Activated CD4-positive, alpha-beta T cell treated with anti-CD3 and anti-CD28 coated beads for 36 hours (primary cell): Measurements from ENCODE around the gene APCS. TPM values are rescaled to one million over a fixed set of nuclear protein-coding genes. Genes with fewer than 3 reads are reported as not detected.

Experiments used
- ATAC-seq: fragments of 200-7000 bp; cut with Tn5 transposase; one replicate; pipeline ENCODE4 v1.10.0; 2021; ENCODE audit warnings: mild to moderate bottlenecking, moderate library complexity
- CTCF ChIA-PET: fragments of 350-600 bp; sonication (Branson Sonifier 250); formaldehyde crosslinking; loops from one replicate; lab custom pipeline; 2021; ENCODE audit warnings: antibody characterized with exemption; lab: Charles Lee
- POLR2A ChIA-PET: fragments of 350-600 bp; sonication (Branson Sonifier 250); formaldehyde crosslinking; loops from one replicate; lab custom pipeline; 2021; ENCODE audit warnings: antibody characterized with exemption, inconsistent platforms; lab: Charles Lee
- DNase-seq: peaks from one replicate; pipeline ENCODE4 v3.0.0-alpha.2; 2020
- H3K27ac Mint-ChIP-seq: one replicate; pipeline ENCODE4 v1.8.0; 2021; ENCODE audit warnings: mixed read lengths
- H3K27me3 Mint-ChIP-seq: one replicate; pipeline ENCODE4 v1.8.0; 2021; ENCODE audit warnings: mixed read lengths
- H3K36me3 Mint-ChIP-seq: one replicate; pipeline ENCODE4 v1.8.0; 2021; ENCODE audit warnings: low read depth, mixed read lengths
- H3K4me1 Mint-ChIP-seq: one replicate; pipeline ENCODE4 v1.8.0; 2021; ENCODE audit warnings: mixed read lengths
- H3K4me3 Mint-ChIP-seq: one replicate; pipeline ENCODE4 v1.8.0; 2021; ENCODE audit warnings: mild to moderate bottlenecking, moderate library complexity, mixed read lengths
- H3K9me3 Mint-ChIP-seq: one replicate; pipeline ENCODE4 v1.8.0; 2021; ENCODE audit warnings: low read depth, mixed read lengths
- intact Hi-C, 2 experiments: fragments of 100-400 bp; cut with DNase I in 1 of 2; cut with micrococcal nuclease in 1 of 2; formaldehyde crosslinking; loops; one replicate each; pipeline versions ENCODE4 v1.14.2 to v1.15.1; 2022 to 2024; cut with DNase I, micrococcal nuclease
- total RNA-seq, 2 experiments: library from RNA; stranded (reverse); gene quantifications; one replicate each; pipeline ENCODE4 v1.2.3, GENCODE V29; 2021

Gene APCS, protein sequence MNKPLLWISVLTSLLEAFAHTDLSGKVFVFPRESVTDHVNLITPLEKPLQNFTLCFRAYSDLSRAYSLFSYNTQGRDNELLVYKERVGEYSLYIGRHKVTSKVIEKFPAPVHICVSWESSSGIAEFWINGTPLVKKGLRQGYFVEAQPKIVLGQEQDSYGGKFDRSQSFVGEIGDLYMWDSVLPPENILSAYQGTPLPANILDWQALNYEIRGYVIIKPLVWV
- not detected for total RNA-seq

DNA sequence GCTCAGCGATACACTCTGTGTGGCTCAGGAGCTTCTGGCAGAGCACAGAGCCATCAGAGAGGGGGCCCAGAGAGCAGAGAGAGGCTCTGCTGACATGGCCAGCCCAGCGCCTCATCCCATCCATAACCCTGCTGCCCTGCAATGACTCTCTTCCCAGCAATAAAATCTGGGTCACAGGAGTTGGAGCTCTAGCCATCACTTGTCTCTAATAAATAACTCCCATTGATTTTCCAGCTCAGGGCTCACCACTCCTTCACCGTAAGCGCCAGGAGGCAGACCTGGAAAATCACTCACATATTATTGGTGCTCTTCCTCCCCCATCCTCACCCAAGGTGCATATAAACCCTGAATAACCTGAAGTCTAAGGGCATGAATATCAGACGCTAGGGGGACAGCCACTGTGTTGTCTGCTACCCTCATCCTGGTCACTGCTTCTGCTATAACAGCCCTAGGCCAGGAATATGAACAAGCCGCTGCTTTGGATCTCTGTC, at the start of gene APCS:
TSS of gene APCS (plus strand) at position 366 of the 491 bp plus-strand sequence. CDS start at position 462, 96 bp downstream.
- Mint-ChIP-seq H3K4me1 (no peaks in the 10 kb centered on the region), H3K9me3 (no peaks in the 10 kb centered on the region), H3K27me3 (peaks cover 20% of the 10 kb centered on the region), H3K36me3 (no peaks in the 10 kb centered on the region), H3K27ac (no peak within 1 kb of the TSS), H3K4me3 (no peak within 1 kb of the TSS)
- CTCF ChIA-PET = no interaction called here
- DNase-seq (no peak), ATAC-seq (no peak)
- intact Hi-C loops = no loop called here
- POLR2A ChIA-PET = no interaction called here

DNA sequence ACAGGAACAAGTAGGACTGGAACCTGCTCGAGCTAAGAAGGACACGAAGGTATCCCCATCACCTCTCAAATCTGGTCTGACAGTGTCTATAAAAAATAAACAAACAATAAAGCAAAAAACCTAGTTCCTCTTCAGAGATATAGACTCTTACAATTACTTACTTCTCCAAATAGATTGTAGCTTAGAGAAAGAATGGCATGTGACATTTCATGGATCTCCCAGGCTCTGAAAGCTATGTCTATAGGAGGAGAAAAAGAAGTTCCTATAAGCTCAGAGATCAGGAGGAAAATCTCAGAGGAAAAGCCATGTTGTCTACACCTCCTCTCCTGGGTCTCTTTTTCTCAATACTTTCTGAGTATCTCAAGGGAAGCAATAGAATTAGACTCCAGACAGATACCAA, 39.5 kb upstream of the APCS start:
- ChIA-PET POLR2A (no interaction called here), CTCF (no interaction called here)
- H3K27me3 Mint-ChIP-seq = peaks cover 13% of the 10 kb centered on the region
- H3K9me3 Mint-ChIP-seq = peaks cover 2% of the 10 kb centered on the region
- no peak overlapping the region for H3K27ac Mint-ChIP-seq
- DNase-seq (no peak), ATAC-seq (no peak)
- intact Hi-C loops = no loop called here
- no peak overlapping the region for H3K4me3 Mint-ChIP-seq
- H3K4me1 Mint-ChIP-seq = no peaks in the 10 kb centered on the region
- H3K36me3 Mint-ChIP-seq = no peaks in the 10 kb centered on the region

DNA sequence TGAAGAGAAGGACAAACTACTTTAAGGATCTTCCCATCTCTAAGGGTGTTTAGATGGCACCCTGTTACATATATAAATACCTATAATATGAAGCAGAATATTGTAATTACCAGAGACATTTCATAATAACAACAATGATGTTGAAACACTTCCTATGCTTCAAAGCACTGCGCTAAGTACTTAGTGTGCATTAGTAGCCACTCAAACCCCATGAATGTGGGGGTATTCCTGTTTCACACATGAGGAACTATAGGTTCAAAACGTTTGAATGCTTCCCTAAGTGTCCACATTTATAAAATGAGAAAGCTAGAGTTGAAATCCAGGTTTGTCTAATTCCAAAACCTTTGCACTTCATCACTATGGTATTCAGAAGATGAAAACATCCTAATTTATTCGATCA, 33.4 kb upstream of the APCS start:
- no peak for ATAC-seq
- intact Hi-C loops = no loop called here
- no peaks in the 10 kb centered on the region for H3K9me3 Mint-ChIP-seq
- ChIA-PET CTCF (no interaction called here), POLR2A (no interaction called here)
- H3K36me3 Mint-ChIP-seq = no peaks in the 10 kb centered on the region
- no peak overlapping the region for H3K27ac Mint-ChIP-seq
- H3K4me1 Mint-ChIP-seq = no peaks in the 10 kb centered on the region
- DNase-seq = no peak
- H3K4me3 Mint-ChIP-seq = no peak overlapping the region
- peaks cover 16% of the 10 kb centered on the region for H3K27me3 Mint-ChIP-seq

DNA sequence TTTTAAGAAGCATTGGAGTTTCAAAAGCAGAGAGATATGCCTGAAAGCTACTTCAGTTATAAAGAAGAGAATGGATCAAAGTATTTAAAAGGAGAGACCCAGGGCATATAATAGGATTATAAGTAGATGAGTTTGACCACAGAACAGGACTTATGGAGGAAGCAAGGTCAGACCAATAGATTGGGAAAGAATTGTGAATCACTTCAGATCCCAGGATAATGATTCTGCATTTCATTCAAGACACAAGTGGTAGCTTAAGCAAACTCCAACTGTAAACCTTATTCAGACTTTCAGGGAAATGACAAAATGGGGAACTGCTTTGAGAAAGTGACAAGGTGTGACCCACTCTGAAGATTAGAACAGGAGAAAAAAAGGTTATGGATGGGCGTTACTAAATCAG, 32.9 kb upstream of the APCS start:
- no peaks in the 10 kb centered on the region for H3K9me3 Mint-ChIP-seq
- H3K27me3 Mint-ChIP-seq = peaks cover 16% of the 10 kb centered on the region
- no peak overlapping the region for H3K4me3 Mint-ChIP-seq
- ChIA-PET POLR2A (no interaction called here), CTCF (no interaction called here)
- intact Hi-C loops = no loop called here
- ATAC-seq (no peak), DNase-seq (no peak)
- H3K4me1 Mint-ChIP-seq = no peaks in the 10 kb centered on the region
- H3K36me3 Mint-ChIP-seq = no peaks in the 10 kb centered on the region
- no peak overlapping the region for H3K27ac Mint-ChIP-seq

DNA sequence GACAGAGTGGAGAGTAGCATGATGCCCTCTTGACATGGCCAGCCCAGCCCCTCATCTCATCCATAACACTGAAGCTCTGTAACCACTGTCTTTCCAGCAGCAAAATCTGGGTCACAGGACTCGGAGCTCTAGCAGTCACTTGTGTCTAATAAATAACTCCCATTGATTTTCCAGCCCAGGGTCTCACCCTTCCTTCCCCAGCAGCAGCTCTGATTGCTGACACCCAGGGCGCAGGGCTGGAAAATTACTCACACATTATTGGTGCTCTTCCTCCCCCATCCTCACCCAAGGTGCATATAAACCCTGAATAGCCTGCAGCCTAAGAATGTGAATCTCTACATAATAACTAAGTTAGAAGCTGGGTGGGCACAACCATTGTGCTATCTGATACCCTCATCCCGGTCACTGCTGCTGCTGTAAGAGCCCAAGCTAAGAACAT, 30.7 kb upstream of the APCS start:
- ATAC-seq (no peak), DNase-seq (no peak)
- ChIA-PET POLR2A (no interaction called here), CTCF (no interaction called here)
- no peak overlapping the region for H3K4me3 Mint-ChIP-seq
- H3K27me3 Mint-ChIP-seq = peaks cover 8% of the 10 kb centered on the region
- no peaks in the 10 kb centered on the region for H3K4me1 Mint-ChIP-seq
- H3K36me3 Mint-ChIP-seq = no peaks in the 10 kb centered on the region
- H3K9me3 Mint-ChIP-seq = no peaks in the 10 kb centered on the region
- no peak overlapping the region for H3K27ac Mint-ChIP-seq
- intact Hi-C loops = no loop called here

DNA sequence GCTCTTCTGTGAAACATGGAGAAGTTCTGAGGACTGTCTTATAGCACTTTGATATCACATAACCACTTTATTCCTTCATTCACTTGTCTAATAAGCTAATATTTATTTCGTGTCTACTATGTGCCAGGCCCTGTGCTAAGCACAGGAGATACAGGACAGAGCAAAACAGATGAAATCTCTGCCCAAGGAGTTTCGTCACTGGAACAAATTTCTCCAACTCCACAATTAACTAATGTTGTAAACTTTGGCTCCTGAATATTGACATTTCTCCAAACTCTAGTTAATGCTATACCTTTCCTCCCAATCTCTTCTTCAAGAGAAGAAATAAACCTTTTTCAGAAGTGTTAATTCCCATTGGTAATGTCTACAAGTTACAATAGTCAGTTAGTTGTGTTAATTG, 27.0 kb upstream of the APCS start:
- intact Hi-C loops = no loop called here
- Mint-ChIP-seq H3K4me1 (no peaks in the 10 kb centered on the region), H3K27ac (no peak overlapping the region), H3K4me3 (no peak overlapping the region), H3K27me3 (peaks cover 2% of the 10 kb centered on the region), H3K36me3 (no peaks in the 10 kb centered on the region), H3K9me3 (no peaks in the 10 kb centered on the region)
- CTCF ChIA-PET = no interaction called here
- no peak for DNase-seq
- ATAC-seq = no peak
- POLR2A ChIA-PET = no interaction called here

DNA sequence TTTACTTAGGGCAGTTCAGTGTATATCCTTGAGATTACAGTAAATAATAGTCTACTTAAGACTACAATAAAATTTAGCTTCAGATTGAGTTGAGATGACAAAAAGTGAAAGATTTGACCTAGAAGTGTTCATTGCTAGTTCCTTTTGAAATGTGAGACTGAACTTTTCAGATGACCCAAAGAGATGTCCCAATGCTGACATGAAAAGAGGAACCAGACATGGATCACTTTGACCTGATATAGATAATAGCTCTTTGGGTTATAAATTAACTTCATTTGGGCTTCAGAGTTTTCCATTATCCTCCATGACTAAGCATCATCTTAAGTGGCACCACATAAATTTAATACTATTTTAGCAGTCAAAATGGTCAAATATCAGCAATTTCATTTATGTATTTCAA, 26.1 kb upstream of the APCS start:
- Mint-ChIP-seq H3K4me1 (no peaks in the 10 kb centered on the region), H3K9me3 (no peaks in the 10 kb centered on the region), H3K27ac (no peak overlapping the region), H3K4me3 (no peak overlapping the region), H3K36me3 (no peaks in the 10 kb centered on the region), H3K27me3 (peaks cover 6% of the 10 kb centered on the region)
- intact Hi-C loops = no loop called here
- POLR2A ChIA-PET = no interaction called here
- no peak for DNase-seq
- ATAC-seq = no peak
- CTCF ChIA-PET = no interaction called here

DNA sequence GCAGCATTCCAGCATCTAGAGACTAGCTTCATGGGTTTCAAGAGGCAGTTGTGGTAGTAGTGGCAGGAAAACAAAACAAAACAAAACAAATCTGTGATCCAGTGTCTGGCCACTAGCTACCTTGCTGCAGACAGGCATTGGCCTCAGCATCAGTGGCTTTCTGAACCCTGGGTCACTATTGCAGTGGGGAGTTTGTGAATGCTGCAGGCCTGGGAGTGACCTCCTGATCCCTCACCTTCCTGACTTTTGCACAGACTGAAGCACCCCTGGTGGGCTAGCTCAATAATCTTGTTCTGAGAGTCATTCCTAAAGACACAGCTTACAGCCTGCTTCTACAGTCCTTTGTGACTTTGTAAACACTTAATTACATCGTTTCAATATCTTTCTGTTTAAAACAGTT, 24.9 kb upstream of the APCS start:
- ATAC-seq = no peak
- POLR2A ChIA-PET = no interaction called here
- peaks cover 6% of the 10 kb centered on the region for H3K27me3 Mint-ChIP-seq

DNA sequence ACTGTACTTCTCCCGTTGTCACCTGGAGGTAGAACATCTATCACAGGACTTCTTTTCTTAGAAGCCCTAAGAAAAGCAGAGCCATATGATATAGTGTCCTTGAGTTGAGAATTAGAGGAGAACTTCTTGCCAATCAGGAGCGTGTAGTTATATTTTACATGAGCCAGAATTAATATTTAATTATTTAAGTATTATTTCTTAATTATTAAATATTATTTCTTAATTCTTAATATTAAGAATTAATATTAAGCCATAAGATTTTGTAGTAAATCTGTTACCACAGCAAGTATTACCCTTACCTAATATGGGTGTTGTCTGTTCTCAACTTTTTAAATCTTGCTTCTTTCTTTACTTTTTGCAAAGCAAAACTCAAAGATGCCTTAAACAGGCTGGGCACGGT, 10.2 kb upstream of the APCS start:
- peaks cover 22% of the 10 kb centered on the region for H3K27me3 Mint-ChIP-seq
- no peak for ATAC-seq
- no peak for DNase-seq
- H3K27ac Mint-ChIP-seq = no peak overlapping the region
- H3K36me3 Mint-ChIP-seq = no peaks in the 10 kb centered on the region
- intact Hi-C loops = no loop called here
- H3K4me1 Mint-ChIP-seq = no peaks in the 10 kb centered on the region
- POLR2A ChIA-PET = no interaction called here
- CTCF ChIA-PET = no interaction called here
- no peak overlapping the region for H3K4me3 Mint-ChIP-seq
- no peaks in the 10 kb centered on the region for H3K9me3 Mint-ChIP-seq

More for the DNA sequence above, 24.9 kb upstream of the APCS start:
- Mint-ChIP-seq H3K9me3 (no peaks in the 10 kb centered on the region), H3K36me3 (no peaks in the 10 kb centered on the region), H3K4me3 (no peak overlapping the region), H3K4me1 (no peaks in the 10 kb centered on the region), H3K27ac (no peak overlapping the region)
- intact Hi-C loops = no loop called here
- CTCF ChIA-PET = no interaction called here
- DNase-seq = no peak

DNA sequence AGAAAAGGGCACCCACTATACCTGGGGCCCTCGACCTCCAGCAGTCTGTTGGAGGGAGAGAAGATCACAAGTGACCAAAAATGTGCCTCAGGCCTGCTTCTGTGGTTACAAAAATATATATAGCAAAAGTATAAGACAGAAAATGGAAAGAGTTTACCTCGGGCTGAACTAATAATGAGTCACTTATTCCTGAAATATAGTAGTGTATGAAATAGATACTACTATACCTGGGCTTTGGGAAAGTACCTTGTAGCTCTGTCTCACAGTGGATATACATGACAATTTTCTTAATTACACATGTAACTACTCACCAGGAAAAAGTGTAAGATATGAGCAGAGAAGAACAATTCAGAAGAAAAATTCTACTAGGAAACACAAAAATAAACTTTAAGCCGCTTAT, 7.3 kb upstream of the APCS start:
- H3K4me1 Mint-ChIP-seq = no peaks in the 10 kb centered on the region
- intact Hi-C loops = no loop called here
- ChIA-PET POLR2A (no interaction called here), CTCF (interaction anchor here (1.5 kb wide), 1 partner anchor 16 kb away, joined by 3 read pairs; no protein-coding TSS in a partner anchor)
- no peak overlapping the region for H3K27ac Mint-ChIP-seq
- no peaks in the 10 kb centered on the region for H3K9me3 Mint-ChIP-seq
- peaks cover 23% of the 10 kb centered on the region for H3K27me3 Mint-ChIP-seq
- no peak overlapping the region for H3K4me3 Mint-ChIP-seq
- no peaks in the 10 kb centered on the region for H3K36me3 Mint-ChIP-seq
- no peak for ATAC-seq
- DNase-seq = no peak

DNA sequence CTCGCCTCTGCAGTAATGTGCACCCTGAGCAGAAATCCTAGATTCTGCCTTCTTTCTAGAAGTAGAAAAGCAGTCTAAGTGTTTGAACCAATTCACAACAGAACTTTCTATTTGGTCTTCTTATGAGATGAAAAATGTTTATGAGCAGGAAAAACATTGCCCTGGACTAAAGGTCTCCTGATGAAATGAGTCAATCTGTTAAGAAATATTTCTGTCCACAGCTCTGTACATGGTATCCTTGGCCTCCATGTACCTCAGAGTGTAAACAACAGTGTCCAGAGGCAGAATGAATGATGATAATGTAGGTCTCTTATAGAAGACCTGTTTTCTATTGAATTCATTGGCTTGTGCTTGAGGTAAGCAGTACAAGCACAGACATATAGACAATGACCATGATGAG, 6.2 kb upstream of the APCS start:
- intact Hi-C loops = no loop called here
- ATAC-seq (no peak), DNase-seq (no peak)
- CTCF ChIA-PET = no interaction called here
- Mint-ChIP-seq H3K4me3 (no peak overlapping the region), H3K27ac (no peak overlapping the region), H3K36me3 (no peaks in the 10 kb centered on the region), H3K27me3 (peaks cover 22% of the 10 kb centered on the region), H3K4me1 (no peaks in the 10 kb centered on the region), H3K9me3 (no peaks in the 10 kb centered on the region)
- POLR2A ChIA-PET = no interaction called here

DNA sequence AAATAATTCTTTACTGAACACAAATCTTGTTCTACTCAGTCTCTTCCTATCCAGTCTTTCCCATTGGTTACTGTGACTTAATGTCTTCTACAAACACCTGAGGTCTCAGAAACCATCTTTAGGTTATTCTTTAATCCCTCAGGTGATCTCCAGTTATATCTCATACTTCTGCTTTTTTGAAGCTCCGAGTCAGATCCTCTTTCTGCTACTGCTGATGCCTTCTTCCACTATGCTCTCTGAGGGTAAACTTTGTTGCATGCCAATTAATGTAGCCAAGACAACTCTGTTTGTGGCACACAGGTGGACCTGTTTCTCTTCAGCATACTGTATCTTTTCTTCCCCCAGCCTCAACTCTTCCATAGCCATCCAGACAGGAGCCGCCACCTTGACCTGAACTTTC, 3.1 kb upstream of the APCS start:
- intact Hi-C loops = no loop called here
- H3K4me1 Mint-ChIP-seq = no peaks in the 10 kb centered on the region
- peaks cover 15% of the 10 kb centered on the region for H3K27me3 Mint-ChIP-seq
- no peak for DNase-seq
- no peaks in the 10 kb centered on the region for H3K36me3 Mint-ChIP-seq
- CTCF ChIA-PET = no interaction called here
- H3K9me3 Mint-ChIP-seq = no peaks in the 10 kb centered on the region
- POLR2A ChIA-PET = no interaction called here
- no peak overlapping the region for H3K27ac Mint-ChIP-seq
- no peak overlapping the region for H3K4me3 Mint-ChIP-seq
- no peak for ATAC-seq
